AG10803 (cell line): ENCODE results near the gene ASTE1.

ENCODE experiments used
- DNase-seq: peaks from one replicate; pipeline ENCODE4 v3.0.0; 2010; ENCODE audit warnings: low read depth
- H3K4me3 ChIP-seq: 2 replicates; pipeline ENCODE4 v1.5.1; 2011; ENCODE audit warnings: mild to moderate bottlenecking, low read length, control low read depth
- TF ChIP-seq, protein P1 (sequence below): conservative IDR thresholded peaks from 2 replicates; pipeline ENCODE4 v1.5.1; 2011; ENCODE audit warnings: mild to moderate bottlenecking, low read length, control low read depth, inconsistent platforms

The ASTE1 gene

DNA sequence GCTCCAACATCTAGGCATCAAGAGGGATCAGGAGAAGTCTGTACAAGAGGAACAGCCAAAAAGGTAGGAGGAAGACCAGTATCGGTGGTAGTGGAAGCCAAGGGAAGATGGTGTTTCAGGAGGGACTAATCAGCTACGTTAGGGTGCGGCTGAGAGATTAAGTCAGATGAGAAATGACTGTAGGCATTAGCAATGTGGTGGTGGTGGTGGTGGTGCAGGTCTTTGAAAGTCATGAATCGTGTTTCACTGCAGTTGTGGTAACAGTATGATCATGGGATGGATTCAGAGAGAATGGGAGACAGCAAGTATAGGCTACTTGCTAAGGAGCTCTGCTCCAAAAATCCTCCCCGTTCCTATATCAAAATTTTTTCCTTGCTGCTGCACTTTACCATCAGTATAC, 35.5 kb downstream of the ASTE1 start:
- DNase-seq = no peak
- no peak overlapping the region for H3K4me3 ChIP-seq
- TF ChIP-seq, protein P1, sequence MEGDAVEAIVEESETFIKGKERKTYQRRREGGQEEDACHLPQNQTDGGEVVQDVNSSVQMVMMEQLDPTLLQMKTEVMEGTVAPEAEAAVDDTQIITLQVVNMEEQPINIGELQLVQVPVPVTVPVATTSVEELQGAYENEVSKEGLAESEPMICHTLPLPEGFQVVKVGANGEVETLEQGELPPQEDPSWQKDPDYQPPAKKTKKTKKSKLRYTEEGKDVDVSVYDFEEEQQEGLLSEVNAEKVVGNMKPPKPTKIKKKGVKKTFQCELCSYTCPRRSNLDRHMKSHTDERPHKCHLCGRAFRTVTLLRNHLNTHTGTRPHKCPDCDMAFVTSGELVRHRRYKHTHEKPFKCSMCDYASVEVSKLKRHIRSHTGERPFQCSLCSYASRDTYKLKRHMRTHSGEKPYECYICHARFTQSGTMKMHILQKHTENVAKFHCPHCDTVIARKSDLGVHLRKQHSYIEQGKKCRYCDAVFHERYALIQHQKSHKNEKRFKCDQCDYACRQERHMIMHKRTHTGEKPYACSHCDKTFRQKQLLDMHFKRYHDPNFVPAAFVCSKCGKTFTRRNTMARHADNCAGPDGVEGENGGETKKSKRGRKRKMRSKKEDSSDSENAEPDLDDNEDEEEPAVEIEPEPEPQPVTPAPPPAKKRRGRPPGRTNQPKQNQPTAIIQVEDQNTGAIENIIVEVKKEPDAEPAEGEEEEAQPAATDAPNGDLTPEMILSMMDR = no peak

DNA sequence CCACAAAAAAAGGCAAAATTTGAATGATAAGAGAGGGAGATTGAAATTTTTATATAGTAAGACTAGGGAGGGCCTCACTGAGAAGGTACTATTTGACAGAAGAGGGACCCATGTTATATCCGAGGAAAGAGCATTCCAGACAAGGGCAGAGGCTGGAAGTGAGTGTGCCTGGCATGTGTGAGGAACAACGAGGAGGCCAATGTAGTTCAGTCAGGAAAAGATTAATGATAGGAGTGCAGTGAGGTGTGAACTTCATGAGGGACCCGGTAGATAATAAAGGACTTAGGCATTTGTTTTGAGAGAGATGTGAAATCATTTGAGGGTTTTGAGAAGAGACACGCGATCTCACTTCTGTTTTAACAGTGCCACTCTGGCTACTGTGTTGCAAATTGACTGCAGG, 36.3 kb downstream of the ASTE1 start:
- H3K4me3 ChIP-seq = no peak overlapping the region
- TF ChIP-seq, protein P1 = no peak
- DNase-seq = no peak

DNA sequence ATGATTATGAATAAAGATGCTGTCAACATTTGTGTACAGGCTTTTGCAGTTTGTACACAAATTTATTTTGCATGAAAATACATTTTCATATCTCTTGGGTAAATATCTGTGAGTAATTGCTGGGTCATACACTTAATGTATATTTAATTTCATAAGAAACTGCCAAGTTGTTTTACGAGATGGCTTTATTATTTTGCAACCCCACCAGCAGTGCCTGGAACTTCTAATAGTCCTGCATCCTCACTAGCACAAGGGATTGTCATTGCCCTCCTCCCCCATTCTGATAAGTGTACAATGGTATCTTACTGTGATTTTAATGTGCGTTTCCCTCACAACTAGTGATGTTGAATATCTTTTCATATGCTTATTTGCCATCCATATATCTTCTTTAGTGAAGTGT, 45.2 kb downstream of the ASTE1 start:
- no peak overlapping the region for H3K4me3 ChIP-seq
- no peak for DNase-seq
- TF ChIP-seq, protein P1 = no peak

DNA sequence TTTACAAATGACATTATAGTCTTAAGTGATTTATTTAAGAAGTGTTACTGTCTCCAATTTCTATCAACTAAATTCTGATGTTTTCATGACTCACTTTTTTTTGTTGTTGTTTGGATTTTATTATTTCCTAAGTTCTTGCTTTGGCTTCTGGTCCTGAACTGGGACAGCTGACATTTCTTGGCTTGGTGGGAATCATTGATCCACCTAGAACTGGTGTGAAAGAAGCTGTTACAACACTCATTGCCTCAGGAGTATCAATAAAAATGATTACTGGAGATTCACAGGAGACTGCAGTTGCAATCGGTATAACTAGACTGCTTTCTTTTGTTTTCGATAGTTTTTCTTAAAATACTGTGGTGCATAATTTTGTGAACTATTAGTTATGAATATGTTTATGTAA, 47.5 kb downstream of the ASTE1 start:
- no peak for DNase-seq
- TF ChIP-seq, protein P1 = no peak
- H3K4me3 ChIP-seq = no peak overlapping the region

DNA sequence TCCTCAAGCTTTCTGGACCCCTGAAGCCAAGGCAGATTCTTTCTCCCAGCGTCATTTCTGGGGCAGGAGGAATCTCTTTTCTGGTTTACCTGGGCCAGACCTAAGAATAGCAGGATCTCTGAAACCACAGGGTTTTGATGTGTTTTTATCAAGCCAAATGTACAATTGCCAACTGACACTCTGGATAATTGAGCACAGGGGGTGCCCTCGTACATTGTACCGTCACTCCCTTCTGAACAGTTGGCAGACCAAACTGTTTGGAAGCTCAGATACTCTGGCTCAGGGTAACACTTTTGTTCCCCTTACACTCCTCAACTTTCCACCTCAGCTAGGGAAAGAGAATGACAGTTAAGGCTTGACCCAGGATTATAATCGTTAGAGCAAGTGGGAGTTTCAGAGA, 49.9 kb downstream of the ASTE1 start:
- DNase-seq = no peak
- no peak overlapping the region for H3K4me3 ChIP-seq
- TF ChIP-seq, protein P1 = no peak

DNA sequence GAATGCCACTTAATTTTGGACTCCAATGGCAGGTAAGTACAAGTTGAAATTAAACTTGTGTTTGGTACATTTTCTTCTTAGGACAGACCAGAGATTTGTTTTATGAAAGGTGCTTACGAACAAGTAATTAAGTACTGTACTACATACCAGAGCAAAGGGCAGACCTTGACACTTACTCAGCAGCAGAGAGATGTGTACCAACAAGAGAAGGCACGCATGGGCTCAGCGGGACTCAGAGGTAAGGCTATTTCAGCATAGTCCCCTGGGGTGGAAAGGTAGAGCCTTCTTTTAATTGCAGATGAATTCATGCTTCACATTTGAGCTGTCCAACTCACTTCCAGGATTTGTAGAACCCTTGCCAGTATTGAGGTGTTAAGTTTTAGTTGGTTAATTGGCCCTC, 51.4 kb downstream of the ASTE1 start:
- TF ChIP-seq, protein P1 = no peak
- no peak overlapping the region for H3K4me3 ChIP-seq
- DNase-seq = no peak

DNA sequence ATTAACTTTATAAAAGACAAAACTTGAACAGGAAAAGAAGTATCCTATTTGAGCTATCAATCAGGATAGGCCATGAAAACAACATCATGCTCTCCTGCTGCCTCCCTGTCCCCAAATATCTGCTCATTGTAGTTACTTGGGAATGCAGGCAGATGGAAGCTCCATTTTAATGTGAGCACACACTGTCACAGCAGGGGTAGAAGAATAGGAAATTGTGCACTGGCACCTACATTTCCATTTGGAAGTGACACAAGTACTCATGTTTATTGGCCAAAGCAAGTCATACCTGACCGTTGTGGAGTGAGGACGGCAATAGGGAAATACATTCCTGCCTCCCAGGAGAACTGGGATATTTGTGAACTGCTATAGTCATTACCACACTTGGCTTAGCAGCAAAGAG, 52.4 kb downstream of the ASTE1 start:
- TF ChIP-seq, protein P1 = no peak
- no peak overlapping the region for H3K4me3 ChIP-seq
- no peak for DNase-seq
